ENCODE measurements around the gene MAGEA9B.
A peak's percentile ranks its signal among the peaks of the same experiment; 100 is the strongest.
"Not testable (repeated sequence)": the region's sequence is repeated elsewhere in the genome, so short reads cannot be mapped to it uniquely, and the experiment has no call there.

Gene MAGEA9B, protein sequence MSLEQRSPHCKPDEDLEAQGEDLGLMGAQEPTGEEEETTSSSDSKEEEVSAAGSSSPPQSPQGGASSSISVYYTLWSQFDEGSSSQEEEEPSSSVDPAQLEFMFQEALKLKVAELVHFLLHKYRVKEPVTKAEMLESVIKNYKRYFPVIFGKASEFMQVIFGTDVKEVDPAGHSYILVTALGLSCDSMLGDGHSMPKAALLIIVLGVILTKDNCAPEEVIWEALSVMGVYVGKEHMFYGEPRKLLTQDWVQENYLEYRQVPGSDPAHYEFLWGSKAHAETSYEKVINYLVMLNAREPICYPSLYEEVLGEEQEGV

DNA sequence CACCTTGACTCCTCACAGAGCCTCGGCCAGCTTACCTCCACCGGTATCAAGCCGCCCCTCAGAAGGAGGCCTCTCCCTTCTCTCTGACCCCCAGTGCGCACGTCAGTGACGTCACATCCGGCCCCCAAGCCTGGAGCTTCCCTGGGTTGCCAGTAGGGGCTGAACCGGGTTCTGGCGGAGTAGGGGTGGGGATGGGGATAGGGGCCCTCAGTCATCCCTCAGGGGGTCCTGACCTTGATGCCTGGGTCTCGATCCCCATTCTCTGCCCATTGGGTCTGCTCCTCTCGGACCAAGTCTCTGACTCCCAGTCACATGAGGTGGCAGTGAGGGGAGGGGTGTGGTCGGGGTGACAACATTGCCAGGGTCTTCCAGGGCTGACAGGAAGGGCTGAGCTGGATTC is at the start of gene MAGEA9B:
Gene MAGEA9B (minus strand): TSS at position 101 of the 400 bp plus-strand sequence. CDS start 4,280 bp downstream, outside the sequence.
- not testable (repeated sequence) for DNase-seq (ENCODE audit: low read depth)

DNA sequence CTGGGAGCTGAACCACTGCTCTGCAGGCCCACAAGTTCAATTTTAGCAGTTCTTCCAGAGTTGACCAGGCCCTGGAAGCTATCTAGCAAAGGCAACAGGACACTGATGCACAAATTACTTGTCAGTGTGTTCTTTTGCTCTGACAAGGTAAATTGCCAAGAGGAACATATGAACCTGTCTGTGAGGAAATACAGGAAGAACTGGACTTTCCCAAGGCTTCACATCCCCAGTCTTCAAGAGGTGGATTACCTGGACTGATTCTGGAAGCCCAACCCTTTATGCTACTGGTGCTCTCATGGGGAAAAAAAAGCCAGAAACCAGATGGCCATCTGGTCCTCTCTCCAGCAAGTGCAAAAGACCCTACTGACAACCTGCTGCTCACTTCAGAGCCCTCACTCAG is 46.3 kb upstream of the MAGEA9B start:
- DNase-seq (ENCODE audit: low read depth): no peak

DNA sequence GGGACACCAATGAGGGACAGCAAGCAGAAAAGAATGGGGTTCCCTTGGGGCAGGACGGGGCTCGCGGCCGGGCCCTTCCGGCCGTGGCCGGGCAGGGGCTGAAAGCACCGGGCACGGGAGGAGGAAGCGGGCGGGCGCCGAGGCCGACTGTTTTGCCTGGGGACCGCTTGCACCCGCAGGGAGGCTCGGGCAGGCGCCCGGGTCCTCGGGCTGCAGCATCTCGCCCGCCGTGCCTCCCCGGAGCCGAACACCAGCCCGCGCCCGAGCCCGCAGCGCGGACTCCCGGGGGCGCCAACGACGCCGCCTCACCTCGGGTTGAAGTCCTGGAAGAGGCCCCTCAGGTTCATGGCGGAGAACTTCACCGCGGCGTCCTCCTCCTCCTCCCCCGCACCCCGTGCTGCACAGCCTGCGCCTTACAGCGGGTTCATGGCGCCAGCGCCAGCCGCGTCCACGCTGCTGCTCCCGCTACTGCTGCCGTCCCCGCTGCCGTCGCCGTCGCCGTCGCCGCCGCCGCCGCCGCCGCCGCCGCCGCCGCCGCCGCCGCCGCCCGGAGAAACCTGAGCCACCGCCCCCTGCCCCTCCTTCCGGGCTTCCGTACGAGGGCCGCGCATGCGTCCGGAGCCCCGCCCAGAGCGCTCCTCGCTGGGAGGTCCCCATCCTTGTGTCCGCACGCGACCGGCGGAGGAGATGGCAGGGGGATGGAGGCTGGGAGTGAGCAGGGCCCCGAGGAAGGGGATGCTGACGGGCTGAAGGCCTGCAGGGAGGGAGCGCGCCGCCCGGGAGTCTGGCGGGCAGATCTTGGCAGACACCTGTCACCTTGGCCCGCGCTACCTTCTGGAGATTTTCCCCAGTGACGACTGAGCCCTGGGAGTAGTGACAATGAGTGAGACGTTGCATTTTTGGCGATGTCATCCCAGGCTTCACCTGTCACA is 44.2 kb upstream of the MAGEA9B start, which contains the start of gene TMEM185A:
Gene TMEM185A (minus strand): TSS at position 559 of the 932 bp plus-strand sequence. CDS start 212 bp downstream, at position 347.
- DNase-seq (ENCODE audit: low read depth): peak; percentile 60

DNA sequence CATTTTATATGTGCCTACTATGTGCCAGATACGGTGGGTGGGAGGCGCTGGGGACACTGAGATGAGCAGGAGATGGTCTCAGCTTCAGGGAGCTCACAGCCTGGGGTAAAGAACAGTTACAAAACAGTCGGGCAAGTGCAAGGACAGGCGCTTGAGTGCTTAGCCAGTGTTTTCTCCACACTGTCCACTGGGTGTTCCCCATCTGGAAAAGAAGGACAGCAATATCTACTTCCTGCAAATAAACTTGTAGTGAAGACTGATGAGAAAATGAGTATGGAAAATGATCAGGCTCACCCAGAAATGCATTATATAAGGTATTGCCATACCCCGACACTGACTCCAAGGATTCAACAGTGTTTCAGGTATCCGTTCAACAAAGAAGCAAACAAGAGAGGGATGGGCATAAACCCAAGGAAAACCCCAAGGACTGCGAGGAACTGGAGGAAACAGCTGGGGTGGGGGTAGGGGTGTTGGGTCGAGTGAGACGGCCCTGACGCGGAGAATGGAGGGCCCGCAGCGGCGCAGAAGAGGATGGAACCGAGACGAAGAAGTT is 43.5 kb upstream of the MAGEA9B start:
- DNase-seq (ENCODE audit: low read depth): no peak

DNA sequence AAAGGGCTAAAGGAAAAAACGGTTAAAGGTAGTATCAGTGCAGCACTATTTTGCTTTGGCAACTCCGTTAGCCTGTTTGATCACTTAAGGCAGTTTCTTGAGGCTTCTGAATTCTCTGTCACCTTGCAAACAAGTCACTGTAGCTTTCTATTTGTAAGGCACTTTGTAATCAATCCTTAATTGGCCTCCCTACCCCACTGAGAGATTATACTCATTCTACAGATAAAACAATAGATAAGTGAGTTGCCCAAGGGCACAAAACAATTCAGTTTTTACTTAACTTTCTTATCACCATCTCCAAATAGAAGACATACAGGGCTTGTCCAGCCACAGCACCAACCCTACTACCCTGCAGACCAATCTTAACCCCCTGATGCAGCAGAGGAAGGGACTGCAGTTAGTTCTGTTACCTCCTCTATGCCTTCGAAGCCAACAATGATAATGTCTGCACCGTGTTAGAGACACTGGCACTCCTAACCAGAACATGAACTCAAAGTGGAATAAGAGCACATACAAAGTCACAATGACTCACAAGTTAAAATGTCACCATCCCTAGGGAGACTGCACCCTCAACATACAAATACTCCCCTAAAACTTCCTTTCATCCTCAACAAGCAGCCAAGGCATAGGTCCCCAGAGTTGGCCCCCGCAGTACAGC is 42.6 kb upstream of the MAGEA9B start:
- no peak for DNase-seq (ENCODE audit: low read depth)

DNA sequence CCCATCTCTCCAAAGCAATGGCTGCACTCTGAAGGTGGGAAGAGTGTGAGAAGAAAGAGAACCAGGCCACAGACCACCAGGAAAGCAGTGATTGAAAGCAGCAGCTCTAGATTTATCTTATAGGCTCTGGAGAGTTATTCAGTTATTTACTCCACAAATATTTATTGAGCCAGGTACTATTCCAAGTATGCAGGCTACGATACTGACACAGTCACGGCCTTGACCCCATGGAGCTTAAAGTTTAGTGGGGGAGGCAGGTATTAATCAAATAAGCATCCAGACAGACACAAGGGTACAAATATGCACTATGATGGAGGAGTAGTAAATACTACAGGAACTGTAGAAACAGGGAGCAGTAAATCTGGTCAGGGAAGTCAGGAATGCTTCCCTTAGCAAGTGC is 41.5 kb upstream of the MAGEA9B start:
- no peak for DNase-seq (ENCODE audit: low read depth)

DNA sequence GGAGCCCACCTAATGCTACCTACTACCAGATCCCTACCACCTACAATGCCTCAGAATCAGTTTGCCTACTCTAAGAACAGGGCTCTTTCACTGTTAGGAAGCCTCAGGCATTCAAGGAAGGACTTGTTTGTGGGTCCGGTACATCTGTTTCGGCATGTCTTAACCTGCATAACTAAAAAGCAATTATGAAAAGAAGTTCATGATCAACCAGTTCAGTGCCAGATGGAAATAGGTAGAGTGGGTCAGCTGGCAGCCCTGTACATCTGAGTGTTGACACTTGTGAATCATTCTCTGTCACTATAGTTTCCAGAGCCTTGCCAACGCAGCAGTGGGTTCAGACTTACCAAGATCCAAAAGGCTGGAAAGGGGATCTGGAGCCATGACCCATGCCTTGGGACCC is 41.0 kb upstream of the MAGEA9B start:
- DNase-seq (ENCODE audit: low read depth): no peak

DNA sequence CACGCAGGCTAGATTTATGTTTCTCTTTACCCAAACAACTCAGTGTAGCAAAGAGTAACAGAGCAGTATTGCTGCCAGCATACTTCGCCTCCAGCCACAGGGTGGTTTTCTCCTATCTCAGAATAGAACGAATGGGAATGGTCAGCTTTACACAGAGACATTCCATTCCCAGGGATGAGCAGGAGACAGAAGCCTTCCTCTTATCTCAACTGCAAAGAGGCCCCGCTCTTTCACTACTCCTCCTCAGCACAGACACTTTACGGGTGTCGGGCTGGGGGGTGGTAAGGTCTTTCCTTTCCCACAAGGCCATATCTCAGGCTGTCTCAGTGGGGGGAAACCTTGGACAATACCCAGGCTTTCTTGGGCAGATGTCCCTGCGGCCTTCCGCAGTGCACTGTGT is 39.6 kb upstream of the MAGEA9B start:
- not testable (repeated sequence) for DNase-seq (ENCODE audit: low read depth)

DNA sequence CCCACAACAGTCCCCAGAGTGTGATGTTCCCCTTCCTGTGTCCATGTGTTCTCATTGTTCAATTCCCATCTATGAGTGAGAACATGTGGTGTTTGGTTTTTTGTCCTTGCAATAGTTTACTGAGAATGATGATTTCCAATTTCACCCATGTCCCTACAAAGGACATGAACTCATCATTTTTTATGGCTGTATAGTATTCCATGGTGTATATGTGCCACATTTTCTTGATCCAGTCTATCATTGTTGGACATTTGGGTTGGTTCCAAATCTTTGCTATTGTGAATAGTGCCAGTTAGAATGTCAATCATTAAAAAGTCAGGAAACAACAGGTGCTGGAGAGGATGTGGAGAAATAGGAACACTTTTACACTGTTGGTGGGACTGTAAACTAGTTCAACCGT is 32.4 kb upstream of the MAGEA9B start:
- not testable (repeated sequence) for DNase-seq (ENCODE audit: low read depth)

DNA sequence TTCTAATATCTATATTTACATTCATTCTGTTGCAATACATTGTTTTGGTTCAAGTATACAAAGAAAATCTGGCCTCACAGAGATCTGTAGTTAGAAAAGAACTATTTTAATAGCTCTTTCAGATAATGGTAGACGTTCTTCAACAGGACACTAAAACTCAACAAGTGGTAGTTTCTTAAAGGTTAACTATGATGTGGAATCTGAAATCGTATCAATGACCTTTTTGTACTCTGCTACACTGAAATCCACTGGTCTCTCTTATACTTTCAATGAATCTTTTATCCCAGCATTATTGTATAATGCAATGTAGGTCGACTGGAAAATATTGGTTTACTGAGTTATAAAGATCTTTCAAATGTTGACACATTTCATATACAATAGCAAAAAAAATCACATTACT is 31.6 kb upstream of the MAGEA9B start:
- no peak for DNase-seq (ENCODE audit: low read depth)

DNA sequence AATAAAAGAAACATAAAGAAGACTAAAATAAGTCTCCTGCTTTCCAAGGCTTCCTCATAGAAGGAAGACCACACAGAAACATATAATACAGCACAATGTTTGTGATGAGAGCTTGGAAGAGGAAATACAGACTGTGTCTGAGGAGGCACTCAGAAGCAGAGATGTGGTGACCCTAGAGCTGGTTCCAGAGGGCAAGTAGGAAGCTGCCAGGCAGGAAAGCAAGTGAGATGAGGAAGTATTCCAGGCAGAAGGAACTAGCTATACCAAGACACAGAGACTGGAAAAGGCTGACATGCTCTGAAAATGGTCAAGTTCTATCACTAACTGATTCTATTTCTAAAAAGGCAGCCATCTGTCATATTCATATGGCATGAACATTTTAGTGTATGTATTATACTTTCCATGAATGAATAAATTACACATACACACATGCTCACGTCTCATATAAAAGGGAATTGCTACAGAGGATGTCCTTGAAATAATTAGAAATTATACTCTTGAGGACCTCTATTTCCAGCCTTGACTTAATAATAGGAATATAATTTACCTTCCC is 24.4 kb upstream of the MAGEA9B start:
- DNase-seq (ENCODE audit: low read depth): no peak

DNA sequence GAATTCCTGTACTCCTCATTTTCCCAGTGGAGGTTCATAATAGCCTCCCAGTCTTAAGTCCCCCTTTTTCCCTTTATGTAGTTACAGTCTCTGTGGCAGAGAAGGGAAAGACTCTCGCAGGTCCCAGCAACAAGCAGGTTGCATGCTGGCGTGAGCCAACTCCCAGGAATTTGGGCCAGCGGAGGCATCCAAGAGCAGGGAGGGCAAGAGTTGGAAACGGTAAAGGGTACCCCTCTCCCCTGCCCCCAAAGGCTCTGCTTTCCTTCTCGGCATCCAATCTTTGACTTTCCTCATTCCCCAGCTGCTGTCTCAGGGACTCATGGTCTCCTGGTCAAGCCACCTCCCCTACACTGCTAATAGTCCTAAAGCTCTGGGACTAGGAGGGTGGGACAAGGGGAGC is 23.3 kb upstream of the MAGEA9B start:
- no peak for DNase-seq (ENCODE audit: low read depth)

DNA sequence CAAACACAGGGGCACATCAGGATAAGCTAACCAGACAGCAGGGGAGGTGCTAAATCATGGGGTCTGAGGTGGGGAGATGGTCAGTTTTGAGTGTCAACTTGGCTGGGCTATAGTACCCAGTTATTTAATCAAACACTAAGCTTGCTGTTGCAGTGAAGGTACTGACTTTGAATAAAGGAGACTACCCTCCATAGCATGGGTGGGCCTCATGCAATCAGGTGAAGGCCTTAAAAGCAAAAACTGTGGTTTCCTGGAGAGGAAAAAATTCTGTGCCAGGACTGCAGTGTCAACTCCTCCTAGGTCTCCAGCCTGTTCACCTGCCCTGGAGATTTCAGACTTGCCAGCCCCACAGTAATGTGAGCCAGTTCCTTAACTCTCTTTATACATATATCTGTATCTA is 20.4 kb upstream of the MAGEA9B start:
- DNase-seq (ENCODE audit: low read depth): no peak

DNA sequence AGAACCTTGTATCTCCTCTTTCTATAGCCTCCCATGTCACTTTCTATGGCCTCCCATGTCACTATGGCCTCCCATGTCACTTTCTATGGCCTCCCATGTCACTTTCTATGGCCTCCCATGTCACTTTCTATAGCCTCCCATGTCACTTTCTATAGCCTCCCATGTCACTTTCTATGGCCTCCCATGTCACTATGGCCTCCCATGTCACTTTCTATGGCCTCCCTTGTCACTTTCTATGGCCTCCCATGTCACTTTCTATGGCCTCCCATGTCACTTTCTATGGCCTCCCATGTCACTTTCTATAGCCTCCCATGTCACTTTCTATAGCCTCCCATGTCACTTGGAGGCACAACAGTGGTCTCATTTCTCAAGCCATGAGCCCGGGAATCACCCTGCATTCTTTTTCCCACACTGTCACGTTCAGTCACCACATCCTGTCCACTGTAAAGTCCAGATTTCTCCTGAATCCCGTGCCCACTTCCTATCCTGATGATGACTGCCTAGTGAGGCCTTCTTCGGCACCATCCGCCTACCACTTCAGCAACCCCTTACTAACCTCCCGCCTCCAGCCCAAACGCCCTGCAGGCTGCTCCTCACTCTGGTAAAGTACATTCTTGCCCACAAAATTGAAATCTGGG is 18.1 kb upstream of the MAGEA9B start:
- not testable (repeated sequence) for DNase-seq (ENCODE audit: low read depth)

DNA sequence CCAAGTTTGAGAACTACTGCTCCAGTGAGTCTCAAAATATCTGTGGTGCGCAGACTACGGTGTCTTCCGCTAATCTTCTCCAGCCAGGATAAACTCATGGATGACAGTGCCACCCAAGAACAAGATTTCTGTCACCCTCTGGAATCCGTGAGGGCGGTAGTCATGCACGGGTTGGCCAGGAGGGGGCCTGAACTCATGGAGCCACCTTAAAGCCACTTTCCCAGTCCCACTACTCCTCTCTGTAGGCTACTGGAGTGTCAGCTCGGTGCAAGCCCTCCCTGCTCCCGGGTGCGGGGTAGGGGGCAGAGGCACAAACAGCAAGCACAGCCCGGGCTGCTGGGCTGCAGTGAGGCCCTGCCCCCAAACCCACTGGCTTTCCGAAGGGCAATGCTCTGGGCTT is 11.3 kb upstream of the MAGEA9B start:
- DNase-seq (ENCODE audit: low read depth): not testable (repeated sequence)

DNA sequence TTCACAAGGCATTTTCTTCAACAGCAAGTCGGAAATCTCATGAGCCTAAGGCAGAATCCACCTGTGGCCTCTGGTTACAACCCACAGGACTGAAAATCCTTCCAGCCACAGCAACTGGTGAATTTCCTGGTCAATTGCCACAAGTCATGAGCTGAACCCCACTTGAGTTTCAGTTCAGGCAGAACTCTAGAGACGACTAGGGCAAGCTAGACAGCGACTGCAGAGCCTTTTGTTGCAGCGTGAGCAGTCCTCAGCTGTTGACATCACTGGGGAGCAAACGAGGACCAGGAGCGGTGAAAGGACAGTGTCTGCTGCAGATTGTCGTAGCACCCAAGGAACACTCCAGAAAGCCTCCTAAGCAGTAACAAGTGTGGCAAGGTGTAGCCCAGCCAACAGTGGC is 8.7 kb upstream of the MAGEA9B start:
- not testable (repeated sequence) for DNase-seq (ENCODE audit: low read depth)

DNA sequence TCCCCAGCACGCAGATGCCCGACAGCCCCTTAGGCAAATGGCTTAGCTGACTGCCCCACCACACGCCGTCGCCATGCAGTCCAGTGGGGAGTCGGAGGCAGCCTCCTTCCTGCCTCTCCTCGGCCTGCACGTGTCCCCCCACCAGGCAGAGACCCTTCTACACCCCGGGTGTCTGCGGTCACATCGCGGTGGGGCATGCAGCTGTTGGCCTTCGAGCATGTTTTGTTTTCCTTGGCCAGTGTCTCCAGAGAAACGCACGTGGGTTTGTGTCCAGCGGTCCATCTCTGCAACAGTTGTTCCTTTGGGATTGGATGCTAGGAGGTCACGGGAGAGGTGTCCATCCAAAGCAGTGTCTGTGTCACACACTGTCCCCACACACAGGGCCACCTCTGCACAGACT is 8.0 kb upstream of the MAGEA9B start, which contains the start of gene HSFX2:
Gene HSFX2 (minus strand): TSS at position 101 of the 400 bp plus-strand sequence. CDS start 614 bp downstream, outside the sequence.
- DNase-seq (ENCODE audit: low read depth): not testable (repeated sequence)

DNA sequence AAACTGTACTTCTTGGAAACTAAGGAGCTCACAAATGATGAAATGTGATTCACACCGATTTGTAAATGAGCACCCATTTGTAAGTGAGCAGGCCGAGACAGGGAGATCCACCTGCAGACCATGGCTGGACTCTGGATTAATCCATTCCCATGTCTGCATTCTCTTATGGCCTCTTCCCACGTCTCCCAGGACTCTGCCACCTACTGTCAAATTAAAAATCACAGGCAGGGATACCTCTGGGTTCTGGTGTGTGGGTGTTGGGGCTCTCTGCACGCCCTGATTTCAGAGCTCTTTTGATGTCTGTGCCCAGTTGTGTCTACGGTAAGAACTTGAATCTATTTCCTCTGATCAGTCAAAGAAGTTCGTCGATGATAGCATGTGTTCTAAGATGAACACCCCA is 3.7 kb upstream of the MAGEA9B start:
- not testable (repeated sequence) for DNase-seq (ENCODE audit: low read depth)

DNA sequence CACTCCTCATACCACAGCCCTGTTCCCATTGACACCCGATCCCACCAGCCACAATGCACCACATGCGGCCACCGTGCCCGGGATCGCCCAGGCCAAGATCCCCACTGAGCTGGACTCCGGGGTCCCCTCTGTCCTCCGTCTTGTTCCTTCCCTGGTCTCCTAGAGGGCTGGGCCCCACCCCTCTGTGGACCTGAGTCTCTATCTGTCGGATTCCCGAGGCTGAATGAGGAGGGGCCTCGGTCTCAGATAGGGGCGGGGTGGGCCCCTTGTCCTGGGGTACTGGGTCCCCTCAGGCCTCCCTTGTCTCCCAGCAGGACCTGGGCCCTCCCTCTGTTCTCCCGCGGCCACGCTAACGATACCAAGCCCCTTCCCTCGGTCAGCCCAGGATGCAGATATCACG is 1.6 kb downstream of the MAGEA9B start:
- DNase-seq (ENCODE audit: low read depth): not testable (repeated sequence)

DNA sequence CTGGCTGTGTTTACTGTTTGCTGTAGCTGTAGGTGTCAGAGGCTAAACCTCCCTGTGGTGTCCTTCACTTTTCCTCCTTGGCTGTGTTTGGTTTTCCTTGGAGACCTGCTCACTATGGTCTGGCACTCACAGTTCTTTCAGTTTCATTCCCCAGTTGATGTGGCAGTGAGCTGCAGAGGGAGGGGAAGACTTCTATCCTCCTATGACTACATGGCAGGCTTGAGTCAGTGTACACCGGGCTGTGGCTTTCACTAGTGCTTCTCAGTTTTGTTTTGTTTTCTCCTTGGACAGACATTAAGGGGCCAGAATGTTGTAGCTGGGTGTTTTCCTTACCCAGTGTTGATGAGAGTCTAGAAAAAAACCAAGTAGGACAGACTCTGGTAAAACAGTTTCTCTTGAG is 13.8 kb downstream of the MAGEA9B start:
- DNase-seq (ENCODE audit: low read depth): not testable (repeated sequence)

DNA sequence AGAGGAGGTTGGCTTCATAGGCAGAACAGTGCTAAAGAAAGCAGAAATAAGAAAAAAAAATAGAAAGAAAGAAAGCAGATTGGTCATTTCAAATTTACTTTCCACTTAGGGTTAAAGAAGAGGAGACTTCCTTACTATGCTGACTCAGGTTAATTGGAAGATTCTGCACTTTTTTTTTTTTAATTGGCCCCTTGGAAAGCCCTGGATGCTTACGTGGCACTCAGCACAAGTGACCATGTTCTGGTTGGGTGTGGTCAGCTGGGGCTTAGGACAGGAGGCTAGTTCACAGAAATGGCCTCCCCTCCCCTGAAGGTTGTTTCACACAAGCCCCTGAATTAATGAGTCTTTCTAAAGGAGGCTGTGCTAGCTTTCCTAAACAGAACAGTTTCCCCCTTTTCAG is 14.5 kb downstream of the MAGEA9B start:
- no peak for DNase-seq (ENCODE audit: low read depth)

All from activated T-helper 1 cell treated with Interleukin-2 at 50 U/mL for 16 hours (primary cell).